Fibroblast of pulmonary artery (primary cell): ENCODE results near the gene UBN1.

Source experiments
- DNase-seq: peaks from one replicate; pipeline ENCODE4 v3.0.0-alpha.2; 2010; ENCODE audit warnings: low read depth
- H3K4me3 ChIP-seq: replicated peaks from 2 replicates; pipeline ENCODE4 v1.5.1; 2011; ENCODE audit warnings: low read depth, mild to moderate bottlenecking, control low read depth, low read length, moderate library complexity
- TF ChIP-seq, protein P1 (sequence below): IDR thresholded peaks from 2 replicates; pipeline ENCODE4 v1.5.1; 2011; ENCODE audit warnings: mild to moderate bottlenecking, control low read depth, low read length, inconsistent platforms; ENCODE audit errors: missing control alignments

The UBN1 gene

DNA sequence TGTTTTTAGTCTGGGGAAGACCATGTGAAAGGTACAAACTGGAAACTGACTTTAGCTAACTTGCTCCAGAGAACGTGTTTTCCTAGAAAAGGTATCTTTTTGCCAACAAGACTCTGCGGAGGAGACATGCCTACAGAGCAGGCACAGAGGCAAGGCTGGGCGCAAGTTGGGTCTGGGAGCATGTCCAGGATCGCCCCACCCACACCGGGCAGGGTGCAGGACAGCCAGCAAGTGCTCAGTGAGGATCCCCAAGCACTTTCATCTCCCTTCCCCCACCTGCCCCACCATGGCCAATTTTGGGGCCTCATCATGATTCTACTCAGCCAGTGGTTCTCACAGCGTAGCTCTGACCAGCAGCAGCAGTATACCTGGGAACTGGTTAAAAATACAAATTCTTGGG, 26.6 kb upstream of the UBN1 start:
- H3K4me3 ChIP-seq: no peak overlapping the region
- TF ChIP-seq, protein P1, sequence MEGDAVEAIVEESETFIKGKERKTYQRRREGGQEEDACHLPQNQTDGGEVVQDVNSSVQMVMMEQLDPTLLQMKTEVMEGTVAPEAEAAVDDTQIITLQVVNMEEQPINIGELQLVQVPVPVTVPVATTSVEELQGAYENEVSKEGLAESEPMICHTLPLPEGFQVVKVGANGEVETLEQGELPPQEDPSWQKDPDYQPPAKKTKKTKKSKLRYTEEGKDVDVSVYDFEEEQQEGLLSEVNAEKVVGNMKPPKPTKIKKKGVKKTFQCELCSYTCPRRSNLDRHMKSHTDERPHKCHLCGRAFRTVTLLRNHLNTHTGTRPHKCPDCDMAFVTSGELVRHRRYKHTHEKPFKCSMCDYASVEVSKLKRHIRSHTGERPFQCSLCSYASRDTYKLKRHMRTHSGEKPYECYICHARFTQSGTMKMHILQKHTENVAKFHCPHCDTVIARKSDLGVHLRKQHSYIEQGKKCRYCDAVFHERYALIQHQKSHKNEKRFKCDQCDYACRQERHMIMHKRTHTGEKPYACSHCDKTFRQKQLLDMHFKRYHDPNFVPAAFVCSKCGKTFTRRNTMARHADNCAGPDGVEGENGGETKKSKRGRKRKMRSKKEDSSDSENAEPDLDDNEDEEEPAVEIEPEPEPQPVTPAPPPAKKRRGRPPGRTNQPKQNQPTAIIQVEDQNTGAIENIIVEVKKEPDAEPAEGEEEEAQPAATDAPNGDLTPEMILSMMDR: no peak
- no peak for DNase-seq

DNA sequence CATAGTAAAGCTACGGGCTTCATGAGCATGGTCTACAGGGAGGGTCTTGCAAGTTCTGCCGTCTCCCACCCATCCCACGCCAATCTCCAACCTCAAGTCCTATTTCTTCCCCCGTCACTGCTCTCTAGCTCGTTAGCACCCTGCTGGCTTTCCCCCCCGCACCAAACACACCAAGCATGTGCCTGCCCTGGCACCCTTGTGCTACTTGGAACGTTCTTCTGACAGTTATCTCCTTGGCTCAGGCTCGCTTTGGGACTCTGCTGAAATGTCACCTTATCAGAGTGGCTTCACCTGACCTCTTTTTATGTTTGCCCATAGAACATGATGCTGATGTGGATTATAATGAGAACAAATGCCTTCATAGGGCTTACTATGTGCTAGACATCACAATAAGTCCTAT, 22.1 kb upstream of the UBN1 start:
- no peak for DNase-seq
- TF ChIP-seq, protein P1: no peak
- no peak overlapping the region for H3K4me3 ChIP-seq

DNA sequence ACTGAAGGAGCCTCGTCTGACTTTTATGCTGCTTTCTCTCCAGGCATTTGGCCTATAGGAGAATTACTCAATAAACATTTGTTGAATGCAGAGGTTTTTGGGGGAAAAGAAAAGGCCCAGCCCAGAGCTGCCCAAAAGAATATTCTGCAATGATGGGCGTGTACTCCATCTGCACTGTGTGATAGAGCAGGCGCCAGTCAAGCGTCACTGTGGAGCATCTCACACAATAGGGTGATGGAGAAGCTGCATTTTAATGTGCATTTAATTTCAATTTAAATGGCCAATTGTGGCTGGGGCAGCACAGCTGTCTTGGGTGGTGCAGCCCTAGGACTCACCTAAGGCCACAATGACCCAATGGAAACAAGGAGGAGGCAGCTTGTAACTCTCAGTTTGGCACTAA, 20.8 kb upstream of the UBN1 start:
- no peak for DNase-seq
- no peak overlapping the region for H3K4me3 ChIP-seq
- TF ChIP-seq, protein P1: no peak

DNA sequence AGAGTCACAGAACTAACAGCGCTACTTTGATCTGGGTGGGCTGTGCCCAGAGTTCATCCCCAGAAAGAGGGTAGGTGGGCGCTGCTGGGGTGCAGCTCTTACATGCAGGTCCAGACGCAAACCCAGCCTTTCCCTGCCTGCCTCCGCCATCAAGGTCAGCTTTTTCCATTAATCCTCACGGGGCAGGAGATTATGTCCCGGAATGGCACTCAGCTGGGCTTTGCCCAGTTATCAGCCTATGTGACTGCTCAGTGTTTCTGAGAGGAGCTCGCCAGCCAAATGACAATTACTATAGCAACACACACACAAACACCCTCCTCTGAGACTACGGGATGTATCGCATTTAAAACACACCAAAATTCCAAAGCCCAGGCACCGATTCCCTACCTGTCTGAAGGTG, 20.3 kb upstream of the UBN1 start:
- TF ChIP-seq, protein P1: no peak
- no peak for DNase-seq
- no peak overlapping the region for H3K4me3 ChIP-seq

DNA sequence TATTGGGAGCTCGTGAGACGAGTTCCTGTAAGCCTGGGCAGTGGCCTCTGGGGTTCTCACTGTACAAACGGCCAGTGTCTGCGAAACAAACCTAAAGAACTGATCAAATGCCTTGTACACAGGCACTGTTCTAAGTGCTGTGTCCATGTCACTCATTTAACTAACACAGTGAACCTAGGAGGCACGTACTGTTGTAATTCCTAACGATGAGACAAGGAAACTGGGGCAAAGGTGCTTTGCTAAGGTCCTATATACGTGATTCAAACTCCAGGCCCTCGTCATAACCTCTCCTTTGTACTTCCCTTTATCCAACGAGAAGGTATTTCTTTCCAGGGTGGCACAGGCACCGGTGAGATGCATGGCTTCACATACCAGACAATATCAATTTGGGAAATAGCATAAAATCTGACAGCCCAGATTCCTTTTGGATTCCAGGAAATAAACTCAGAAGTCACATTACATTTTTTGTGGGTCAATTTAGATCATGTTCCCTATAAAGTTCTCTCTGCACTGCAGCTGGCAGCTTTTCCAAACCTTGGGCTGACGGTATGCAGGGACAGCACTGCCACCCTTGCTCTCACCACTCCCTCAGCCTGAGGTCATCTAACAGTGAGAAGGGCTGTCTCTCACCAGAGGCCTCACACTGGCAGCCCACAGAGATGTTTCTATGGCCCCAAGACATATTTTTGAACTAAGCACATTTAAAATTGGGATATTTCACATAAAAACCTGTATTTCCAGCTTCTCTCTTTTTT, 18.5 kb upstream of the UBN1 start:
- DNase-seq: no peak
- TF ChIP-seq, protein P1: no peak
- H3K4me3 ChIP-seq: no peak overlapping the region

DNA sequence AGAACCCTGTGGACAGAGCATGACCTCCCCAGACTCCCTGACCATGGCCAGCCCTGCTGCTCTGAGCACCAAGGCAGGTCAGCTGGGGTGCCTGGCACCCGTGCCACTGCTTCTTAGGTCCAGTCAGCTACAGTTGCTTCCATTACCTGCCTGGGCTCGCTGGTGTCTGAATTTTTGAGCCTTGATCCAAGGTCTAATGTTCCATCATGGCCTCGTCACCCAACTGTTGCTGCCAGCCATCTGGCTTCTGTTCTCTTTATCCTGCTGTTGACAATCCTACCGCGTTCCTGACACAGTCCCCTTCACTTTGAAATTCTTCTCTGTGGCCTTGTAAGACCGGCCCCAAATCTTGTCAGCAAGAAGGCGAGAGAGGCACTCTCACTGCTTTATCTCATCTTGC, 16.9 kb upstream of the UBN1 start:
- H3K4me3 ChIP-seq: no peak overlapping the region
- DNase-seq: no peak
- TF ChIP-seq, protein P1: no peak

DNA sequence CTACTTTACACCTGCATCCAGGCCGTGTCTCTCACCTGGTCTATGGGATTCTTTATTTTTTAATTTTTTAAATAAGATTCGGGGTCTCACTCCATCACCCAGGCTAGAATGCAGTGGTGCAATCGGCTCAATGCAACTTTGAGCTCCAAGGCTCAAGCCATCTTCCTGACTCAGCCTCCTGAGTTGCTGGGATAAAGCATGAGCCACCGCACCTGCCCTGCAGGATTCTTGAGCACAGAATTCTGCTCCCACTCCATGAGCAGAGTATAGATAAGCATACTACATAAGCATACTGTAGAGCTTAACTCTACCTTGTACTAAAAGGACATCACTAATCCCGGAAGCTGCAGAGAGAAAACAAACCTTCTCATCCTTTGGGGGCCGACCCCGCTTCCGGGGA, 15.7 kb upstream of the UBN1 start:
- H3K4me3 ChIP-seq: no peak overlapping the region
- TF ChIP-seq, protein P1: no peak
- no peak for DNase-seq
